ENCODE measurements around the gene HNRNPUL2.
A peak's percentile ranks its signal among the peaks of the same experiment; 100 is the strongest.

DNA sequence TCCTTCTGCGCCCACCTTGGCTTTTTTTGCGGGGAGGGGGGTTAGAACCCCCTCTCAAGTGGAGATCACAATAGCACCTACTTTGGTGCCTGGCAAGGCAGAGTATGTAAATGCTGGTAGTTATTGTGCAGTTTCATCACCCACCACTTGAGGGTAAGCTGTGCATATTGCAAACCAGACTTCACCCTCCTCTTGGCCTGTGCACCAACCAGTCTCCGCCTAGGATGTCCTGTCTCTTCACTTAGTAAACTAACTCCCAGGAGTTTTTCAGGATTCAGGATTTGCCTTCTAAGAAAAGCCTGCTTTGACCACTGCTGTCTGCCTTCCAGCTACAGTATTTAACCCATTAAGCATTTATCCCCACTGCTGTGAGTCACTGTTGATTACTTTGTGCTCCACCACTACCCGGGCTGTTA is 46.4 kb downstream of the HNRNPUL2 start:
- TF ChIP-seq, protein P1, sequence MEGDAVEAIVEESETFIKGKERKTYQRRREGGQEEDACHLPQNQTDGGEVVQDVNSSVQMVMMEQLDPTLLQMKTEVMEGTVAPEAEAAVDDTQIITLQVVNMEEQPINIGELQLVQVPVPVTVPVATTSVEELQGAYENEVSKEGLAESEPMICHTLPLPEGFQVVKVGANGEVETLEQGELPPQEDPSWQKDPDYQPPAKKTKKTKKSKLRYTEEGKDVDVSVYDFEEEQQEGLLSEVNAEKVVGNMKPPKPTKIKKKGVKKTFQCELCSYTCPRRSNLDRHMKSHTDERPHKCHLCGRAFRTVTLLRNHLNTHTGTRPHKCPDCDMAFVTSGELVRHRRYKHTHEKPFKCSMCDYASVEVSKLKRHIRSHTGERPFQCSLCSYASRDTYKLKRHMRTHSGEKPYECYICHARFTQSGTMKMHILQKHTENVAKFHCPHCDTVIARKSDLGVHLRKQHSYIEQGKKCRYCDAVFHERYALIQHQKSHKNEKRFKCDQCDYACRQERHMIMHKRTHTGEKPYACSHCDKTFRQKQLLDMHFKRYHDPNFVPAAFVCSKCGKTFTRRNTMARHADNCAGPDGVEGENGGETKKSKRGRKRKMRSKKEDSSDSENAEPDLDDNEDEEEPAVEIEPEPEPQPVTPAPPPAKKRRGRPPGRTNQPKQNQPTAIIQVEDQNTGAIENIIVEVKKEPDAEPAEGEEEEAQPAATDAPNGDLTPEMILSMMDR (IDR thresholded peaks at IDR 0.05) = peak; percentile 44
- no peak for TF ChIP-seq EZH2 (IDR thresholded peaks at IDR 0.05)

Measured in neural progenitor cell (in vitro differentiated cells).